Measurements from ENCODE around the gene ABCC1.

ABCC1 gene

DNA sequence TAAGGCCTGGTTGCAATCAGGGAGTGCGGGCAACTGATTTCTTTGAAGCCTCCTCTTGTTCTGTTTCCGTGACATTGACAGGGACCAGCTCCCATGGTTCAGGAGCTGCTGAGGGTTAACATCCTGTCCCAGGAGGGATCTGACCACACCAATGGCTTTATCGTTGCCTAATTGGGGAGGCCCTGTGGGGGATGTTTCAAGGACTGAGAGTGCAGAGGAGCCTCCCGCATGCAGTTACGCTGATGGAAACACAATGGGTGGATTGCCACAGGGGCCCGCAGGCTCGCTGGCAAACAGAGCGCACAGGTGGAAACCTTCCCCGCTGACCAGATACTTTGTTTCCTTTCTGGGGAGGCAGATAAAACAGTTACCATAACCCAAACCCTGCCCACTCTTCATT lies 23.8 kb upstream of the ABCC1 start:
- H3K27ac ChIP-seq (ENCODE audit: low read depth, low read length): no peak overlapping the region

DNA sequence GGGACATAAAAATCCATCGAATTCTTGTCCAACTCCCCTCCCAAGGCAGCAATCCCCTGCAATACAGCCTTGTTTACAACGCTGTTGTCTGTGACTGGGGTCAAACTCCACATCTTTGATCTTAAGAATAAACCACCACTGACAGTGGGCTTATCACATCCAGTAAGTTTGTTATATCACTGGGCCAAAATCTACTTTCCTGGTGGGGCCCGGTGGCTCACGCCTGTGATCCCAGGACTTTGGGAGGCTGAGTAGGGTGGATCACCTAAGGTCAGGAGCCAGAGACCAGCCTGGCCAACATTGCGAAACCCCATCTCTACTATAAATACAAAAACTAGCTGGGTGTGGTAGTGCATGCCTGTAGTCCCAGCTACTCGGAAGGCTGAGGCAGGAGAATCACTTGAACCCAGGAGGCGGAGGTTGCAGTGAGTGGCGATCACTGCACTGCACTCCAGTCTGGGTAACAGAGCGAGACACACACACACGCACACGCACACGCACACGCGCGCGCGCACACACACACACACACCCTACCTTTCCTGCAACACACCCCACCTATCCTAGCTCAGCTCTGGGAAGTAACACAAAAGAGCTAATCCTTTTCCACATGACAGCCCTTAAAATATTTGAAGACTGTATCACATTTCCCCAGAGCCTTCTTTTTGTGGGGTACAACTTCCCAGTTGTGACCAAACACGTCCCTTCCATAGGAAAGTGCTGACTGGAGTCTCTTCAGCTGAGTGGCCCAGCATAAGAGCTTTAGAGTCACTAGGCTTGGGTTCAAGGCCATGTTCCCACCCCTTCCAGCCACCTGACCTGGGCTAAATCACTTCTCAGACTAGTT lies 20.9 kb upstream of the ABCC1 start:
- H3K27me3 ChIP-seq (ENCODE audit: low read length): no peaks in the 10 kb centered on the region

More for the DNA sequence above, 23.8 kb upstream of the ABCC1 start:
- H3F3A ChIP-seq (ENCODE audit: insufficient read depth): no peaks in the 10 kb centered on the region
- H3K27me3 ChIP-seq (ENCODE audit: low read length): no peaks in the 10 kb centered on the region
- H3K9me2 ChIP-seq (replicated peaks; ENCODE audit: insufficient read depth, low read length): no peaks in the 10 kb centered on the region
- no peak overlapping the region for H2AFZ ChIP-seq (ENCODE audit: low read depth, low read length, severe bottlenecking)
- H3K36me3 ChIP-seq (ENCODE audit: low read length): no peaks in the 10 kb centered on the region
- H3K9me3 ChIP-seq (ENCODE audit: insufficient read depth, low read length): no peaks in the 10 kb centered on the region
- no peaks in the 10 kb centered on the region for H3K79me2 ChIP-seq (ENCODE audit: insufficient read depth, low read length)
- H3K9ac ChIP-seq (ENCODE audit: low read length): no peak overlapping the region
- H3K4me3 ChIP-seq (ENCODE audit: insufficient read depth, low read length, poor library complexity, severe bottlenecking): no peak overlapping the region
- no peaks in the 10 kb centered on the region for H4K20me1 ChIP-seq (ENCODE audit: low read depth, low read length)
- no peak for TF ChIP-seq EZH2phosphoT487 (conservative IDR thresholded peaks at IDR 0.05; ENCODE audit: low read length)
- TF ChIP-seq, protein P1, sequence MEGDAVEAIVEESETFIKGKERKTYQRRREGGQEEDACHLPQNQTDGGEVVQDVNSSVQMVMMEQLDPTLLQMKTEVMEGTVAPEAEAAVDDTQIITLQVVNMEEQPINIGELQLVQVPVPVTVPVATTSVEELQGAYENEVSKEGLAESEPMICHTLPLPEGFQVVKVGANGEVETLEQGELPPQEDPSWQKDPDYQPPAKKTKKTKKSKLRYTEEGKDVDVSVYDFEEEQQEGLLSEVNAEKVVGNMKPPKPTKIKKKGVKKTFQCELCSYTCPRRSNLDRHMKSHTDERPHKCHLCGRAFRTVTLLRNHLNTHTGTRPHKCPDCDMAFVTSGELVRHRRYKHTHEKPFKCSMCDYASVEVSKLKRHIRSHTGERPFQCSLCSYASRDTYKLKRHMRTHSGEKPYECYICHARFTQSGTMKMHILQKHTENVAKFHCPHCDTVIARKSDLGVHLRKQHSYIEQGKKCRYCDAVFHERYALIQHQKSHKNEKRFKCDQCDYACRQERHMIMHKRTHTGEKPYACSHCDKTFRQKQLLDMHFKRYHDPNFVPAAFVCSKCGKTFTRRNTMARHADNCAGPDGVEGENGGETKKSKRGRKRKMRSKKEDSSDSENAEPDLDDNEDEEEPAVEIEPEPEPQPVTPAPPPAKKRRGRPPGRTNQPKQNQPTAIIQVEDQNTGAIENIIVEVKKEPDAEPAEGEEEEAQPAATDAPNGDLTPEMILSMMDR (IDR thresholded peaks at IDR 0.05; ENCODE audit: insufficient read depth, low read length, poor library complexity, severe bottlenecking): no peak
- H3K4me2 ChIP-seq (ENCODE audit: low read depth, low read length, poor library complexity, severe bottlenecking): no peak overlapping the region

DNA sequence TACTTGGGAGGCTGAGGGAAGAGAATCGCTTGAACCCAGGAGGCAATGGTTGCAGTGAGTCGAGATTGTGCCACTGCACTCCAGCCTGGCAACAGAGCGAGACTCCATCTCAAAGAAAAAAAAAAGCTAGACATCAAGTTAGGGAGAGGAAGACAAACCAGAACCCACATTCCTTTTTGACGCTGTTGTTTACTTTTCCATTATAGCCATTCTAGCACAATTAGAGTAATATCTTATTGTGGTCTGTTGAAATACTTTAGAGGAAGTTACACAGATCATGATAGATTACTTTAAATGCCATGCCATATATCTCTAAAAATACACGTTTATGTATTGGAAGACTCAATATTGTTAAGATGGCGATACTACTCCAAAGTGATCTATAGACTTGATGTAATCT lies 16.5 kb upstream of the ABCC1 start:
- H3K9me2 ChIP-seq (replicated peaks; ENCODE audit: insufficient read depth, low read length): no peaks in the 10 kb centered on the region
- no peak overlapping the region for H3K27ac ChIP-seq (ENCODE audit: low read depth, low read length)
- no peak overlapping the region for H3K9ac ChIP-seq (ENCODE audit: low read length)
- no peaks in the 10 kb centered on the region for H3K36me3 ChIP-seq (ENCODE audit: low read length)
- no peaks in the 10 kb centered on the region for H3K79me2 ChIP-seq (ENCODE audit: insufficient read depth, low read length)
- no peak overlapping the region for H3K4me2 ChIP-seq (ENCODE audit: low read depth, low read length, poor library complexity, severe bottlenecking)
- H3K9me3 ChIP-seq (ENCODE audit: insufficient read depth, low read length): no peaks in the 10 kb centered on the region
- H3K4me3 ChIP-seq (ENCODE audit: insufficient read depth, low read length, poor library complexity, severe bottlenecking): no peak overlapping the region
- no peak overlapping the region for H2AFZ ChIP-seq (ENCODE audit: low read depth, low read length, severe bottlenecking)
- no peak for TF ChIP-seq EZH2phosphoT487 (conservative IDR thresholded peaks at IDR 0.05; ENCODE audit: low read length)
- TF ChIP-seq, protein P1 (IDR thresholded peaks at IDR 0.05; ENCODE audit: insufficient read depth, low read length, poor library complexity, severe bottlenecking): no peak
- no peaks in the 10 kb centered on the region for H4K20me1 ChIP-seq (ENCODE audit: low read depth, low read length)
- H3F3A ChIP-seq (ENCODE audit: insufficient read depth): no peaks in the 10 kb centered on the region
- H3K27me3 ChIP-seq (ENCODE audit: low read length): no peaks in the 10 kb centered on the region

More for the DNA sequence above, 20.9 kb upstream of the ABCC1 start:
- Histone ChIP-seq H3K4me2 (ENCODE audit: low read depth, low read length, poor library complexity, severe bottlenecking) (no peak overlapping the region), H3K9me2 (replicated peaks; ENCODE audit: insufficient read depth, low read length) (no peaks in the 10 kb centered on the region), H4K20me1 (ENCODE audit: low read depth, low read length) (no peaks in the 10 kb centered on the region), H3F3A (ENCODE audit: insufficient read depth) (no peaks in the 10 kb centered on the region), H3K9ac (ENCODE audit: low read length) (no peak overlapping the region), H3K4me3 (ENCODE audit: insufficient read depth, low read length, poor library complexity, severe bottlenecking) (no peak overlapping the region), H3K36me3 (ENCODE audit: low read length) (no peaks in the 10 kb centered on the region), H2AFZ (ENCODE audit: low read depth, low read length, severe bottlenecking) (no peak overlapping the region), H3K9me3 (ENCODE audit: insufficient read depth, low read length) (no peaks in the 10 kb centered on the region), H3K79me2 (ENCODE audit: insufficient read depth, low read length) (no peaks in the 10 kb centered on the region), H3K27ac (ENCODE audit: low read depth, low read length) (no peak overlapping the region)
- TF ChIP-seq, protein P1 (IDR thresholded peaks at IDR 0.05; ENCODE audit: insufficient read depth, low read length, poor library complexity, severe bottlenecking): no peak
- no peak for TF ChIP-seq EZH2phosphoT487 (conservative IDR thresholded peaks at IDR 0.05; ENCODE audit: low read length)

All from SU-DHL-6 (cell line).